ENCODE data around the gene OR51G1.

OR51G1 gene

DNA sequence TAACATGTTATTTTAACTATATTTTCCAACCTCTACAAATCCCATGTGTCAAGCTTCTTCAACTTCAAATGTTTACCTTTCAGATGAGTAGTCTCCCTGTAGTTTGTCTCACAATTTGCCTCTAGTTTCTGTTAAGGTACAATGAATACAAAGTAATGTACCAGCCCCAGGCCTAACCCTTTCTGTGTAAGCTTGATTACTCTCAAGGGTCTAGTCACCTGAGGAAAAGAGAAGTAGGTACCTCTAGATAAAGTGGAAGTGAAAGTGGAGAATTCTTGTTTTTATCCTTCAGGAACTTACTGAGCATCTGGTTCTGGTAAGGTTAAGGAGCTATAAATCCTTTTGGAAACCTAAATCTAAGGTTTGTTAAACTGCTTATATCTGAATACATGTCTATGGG is 20.7 kb downstream of the OR51G1 start, which contains the start of gene OR51A7:
OR51A7 (plus strand) TSS at position 300 of the 400 bp plus-strand sequence. CDS start 3,587 bp downstream, outside the sequence.
- TF ChIP-seq, protein P1, sequence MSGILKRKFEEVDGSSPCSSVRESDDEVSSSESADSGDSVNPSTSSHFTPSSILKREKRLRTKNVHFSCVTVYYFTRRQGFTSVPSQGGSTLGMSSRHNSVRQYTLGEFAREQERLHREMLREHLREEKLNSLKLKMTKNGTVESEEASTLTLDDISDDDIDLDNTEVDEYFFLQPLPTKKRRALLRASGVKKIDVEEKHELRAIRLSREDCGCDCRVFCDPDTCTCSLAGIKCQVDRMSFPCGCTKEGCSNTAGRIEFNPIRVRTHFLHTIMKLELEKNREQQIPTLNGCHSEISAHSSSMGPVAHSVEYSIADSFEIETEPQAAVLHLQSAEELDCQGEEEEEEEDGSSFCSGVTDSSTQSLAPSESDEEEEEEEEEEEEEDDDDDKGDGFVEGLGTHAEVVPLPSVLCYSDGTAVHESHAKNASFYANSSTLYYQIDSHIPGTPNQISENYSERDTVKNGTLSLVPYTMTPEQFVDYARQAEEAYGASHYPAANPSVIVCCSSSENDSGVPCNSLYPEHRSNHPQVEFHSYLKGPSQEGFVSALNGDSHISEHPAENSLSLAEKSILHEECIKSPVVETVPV (CRISPR knock-in tag; IDR thresholded peaks at IDR 0.05) = no peak
- TF ChIP-seq ESRRG (CRISPR knock-in tag; IDR thresholded peaks at IDR 0.05) (no peak), PPARA (CRISPR knock-in tag; IDR thresholded peaks at IDR 0.05; ENCODE audit: borderline replicate concordance) (no peak), ZFP3 (CRISPR knock-in tag; IDR thresholded peaks at IDR 0.05) (no peak), TCF4 (CRISPR knock-in tag; IDR thresholded peaks at IDR 0.05; ENCODE audit: borderline replicate concordance) (no peak), CSDC2 (CRISPR knock-in tag; IDR thresholded peaks at IDR 0.05) (no peak), ZNF565 (CRISPR knock-in tag; conservative IDR thresholded peaks at IDR 0.05; ENCODE audit: low read depth) (no peak), ISL1 (CRISPR knock-in tag; IDR thresholded peaks at IDR 0.05) (no peak), SNAI2 (CRISPR knock-in tag; IDR thresholded peaks at IDR 0.05) (no peak), RARB (CRISPR knock-in tag; IDR thresholded peaks at IDR 0.05) (no peak), ZNF70 (CRISPR knock-in tag; IDR thresholded peaks at IDR 0.05) (no peak), ZFP30 (CRISPR knock-in tag; IDR thresholded peaks at IDR 0.05) (no peak), ZC3H10 (CRISPR knock-in tag; IDR thresholded peaks at IDR 0.05) (no peak), TOX (CRISPR knock-in tag; IDR thresholded peaks at IDR 0.05; ENCODE audit: borderline replicate concordance) (no peak)
- TF ChIP-seq, protein P2, sequence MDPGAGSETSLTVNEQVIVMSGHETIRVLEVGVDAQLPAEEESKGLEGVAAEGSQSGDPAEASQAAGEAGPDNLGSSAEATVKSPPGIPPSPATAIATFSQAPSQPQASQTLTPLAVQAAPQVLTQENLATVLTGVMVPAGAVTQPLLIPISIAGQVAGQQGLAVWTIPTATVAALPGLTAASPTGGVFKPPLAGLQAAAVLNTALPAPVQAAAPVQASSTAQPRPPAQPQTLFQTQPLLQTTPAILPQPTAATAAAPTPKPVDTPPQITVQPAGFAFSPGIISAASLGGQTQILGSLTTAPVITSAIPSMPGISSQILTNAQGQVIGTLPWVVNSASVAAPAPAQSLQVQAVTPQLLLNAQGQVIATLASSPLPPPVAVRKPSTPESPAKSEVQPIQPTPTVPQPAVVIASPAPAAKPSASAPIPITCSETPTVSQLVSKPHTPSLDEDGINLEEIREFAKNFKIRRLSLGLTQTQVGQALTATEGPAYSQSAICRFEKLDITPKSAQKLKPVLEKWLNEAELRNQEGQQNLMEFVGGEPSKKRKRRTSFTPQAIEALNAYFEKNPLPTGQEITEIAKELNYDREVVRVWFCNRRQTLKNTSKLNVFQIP (CRISPR knock-in tag; IDR thresholded peaks at IDR 0.05; ENCODE audit: borderline replicate concordance, low read depth) = no peak
- TF ChIP-seq, protein P3, sequence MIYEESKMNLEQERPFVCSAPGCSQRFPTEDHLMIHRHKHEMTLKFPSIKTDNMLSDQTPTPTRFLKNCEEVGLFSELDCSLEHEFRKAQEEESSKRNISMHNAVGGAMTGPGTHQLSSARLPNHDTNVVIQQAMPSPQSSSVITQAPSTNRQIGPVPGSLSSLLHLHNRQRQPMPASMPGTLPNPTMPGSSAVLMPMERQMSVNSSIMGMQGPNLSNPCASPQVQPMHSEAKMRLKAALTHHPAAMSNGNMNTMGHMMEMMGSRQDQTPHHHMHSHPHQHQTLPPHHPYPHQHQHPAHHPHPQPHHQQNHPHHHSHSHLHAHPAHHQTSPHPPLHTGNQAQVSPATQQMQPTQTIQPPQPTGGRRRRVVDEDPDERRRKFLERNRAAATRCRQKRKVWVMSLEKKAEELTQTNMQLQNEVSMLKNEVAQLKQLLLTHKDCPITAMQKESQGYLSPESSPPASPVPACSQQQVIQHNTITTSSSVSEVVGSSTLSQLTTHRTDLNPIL (CRISPR knock-in tag; IDR thresholded peaks at IDR 0.05; ENCODE audit: low read depth) = no peak
- TF ChIP-seq, protein P4, sequence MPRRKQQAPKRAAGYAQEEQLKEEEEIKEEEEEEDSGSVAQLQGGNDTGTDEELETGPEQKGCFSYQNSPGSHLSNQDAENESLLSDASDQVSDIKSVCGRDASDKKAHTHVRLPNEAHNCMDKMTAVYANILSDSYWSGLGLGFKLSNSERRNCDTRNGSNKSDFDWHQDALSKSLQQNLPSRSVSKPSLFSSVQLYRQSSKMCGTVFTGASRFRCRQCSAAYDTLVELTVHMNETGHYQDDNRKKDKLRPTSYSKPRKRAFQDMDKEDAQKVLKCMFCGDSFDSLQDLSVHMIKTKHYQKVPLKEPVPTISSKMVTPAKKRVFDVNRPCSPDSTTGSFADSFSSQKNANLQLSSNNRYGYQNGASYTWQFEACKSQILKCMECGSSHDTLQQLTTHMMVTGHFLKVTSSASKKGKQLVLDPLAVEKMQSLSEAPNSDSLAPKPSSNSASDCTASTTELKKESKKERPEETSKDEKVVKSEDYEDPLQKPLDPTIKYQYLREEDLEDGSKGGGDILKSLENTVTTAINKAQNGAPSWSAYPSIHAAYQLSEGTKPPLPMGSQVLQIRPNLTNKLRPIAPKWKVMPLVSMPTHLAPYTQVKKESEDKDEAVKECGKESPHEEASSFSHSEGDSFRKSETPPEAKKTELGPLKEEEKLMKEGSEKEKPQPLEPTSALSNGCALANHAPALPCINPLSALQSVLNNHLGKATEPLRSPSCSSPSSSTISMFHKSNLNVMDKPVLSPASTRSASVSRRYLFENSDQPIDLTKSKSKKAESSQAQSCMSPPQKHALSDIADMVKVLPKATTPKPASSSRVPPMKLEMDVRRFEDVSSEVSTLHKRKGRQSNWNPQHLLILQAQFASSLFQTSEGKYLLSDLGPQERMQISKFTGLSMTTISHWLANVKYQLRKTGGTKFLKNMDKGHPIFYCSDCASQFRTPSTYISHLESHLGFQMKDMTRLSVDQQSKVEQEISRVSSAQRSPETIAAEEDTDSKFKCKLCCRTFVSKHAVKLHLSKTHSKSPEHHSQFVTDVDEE (CRISPR knock-in tag; IDR thresholded peaks at IDR 0.05) = no peak
- ATAC-seq = no peak

DNA sequence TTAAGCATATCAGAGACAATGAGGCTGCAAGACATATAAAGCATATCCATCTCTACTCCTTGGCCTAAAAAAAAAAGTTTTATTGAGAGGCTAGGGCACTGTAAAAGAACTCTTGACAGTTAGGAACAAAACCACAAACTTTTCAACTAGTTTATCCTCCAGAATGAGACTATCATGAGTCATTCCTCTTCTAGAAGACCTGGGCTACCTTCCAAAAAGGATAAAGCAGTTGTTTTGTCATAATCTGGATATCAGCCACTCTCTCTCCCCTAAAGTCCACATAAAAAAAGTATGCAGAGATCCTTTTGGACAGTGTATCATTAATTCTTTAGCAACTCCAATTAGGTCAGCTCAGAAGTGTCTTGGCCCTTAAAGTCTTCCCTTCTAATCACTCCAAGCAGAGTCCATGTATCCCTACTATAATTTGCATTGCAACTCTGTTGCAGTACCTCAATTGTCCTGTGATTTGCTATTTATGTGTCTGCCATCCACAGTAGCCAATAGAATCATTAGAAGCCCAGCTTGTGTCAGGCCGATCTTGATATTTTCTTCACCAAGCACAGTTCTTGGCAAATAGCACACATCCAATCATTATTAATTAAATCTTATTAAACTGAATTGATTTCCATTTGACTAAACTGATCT is 32.0 kb downstream of the OR51G1 start:
- ATAC-seq = peak; percentile 63
- TF ChIP-seq, protein P2 (CRISPR knock-in tag; IDR thresholded peaks at IDR 0.05; ENCODE audit: borderline replicate concordance, low read depth) = no peak
- TF ChIP-seq BACH2 (CRISPR knock-in tag; IDR thresholded peaks at IDR 0.05; ENCODE audit: borderline replicate concordance) (no peak), ZNF8 (CRISPR knock-in tag; IDR thresholded peaks at IDR 0.05) (no peak), CSDC2 (CRISPR knock-in tag; IDR thresholded peaks at IDR 0.05) (no peak), OSR1 (CRISPR knock-in tag; IDR thresholded peaks at IDR 0.05) (no peak), ZFP30 (CRISPR knock-in tag; IDR thresholded peaks at IDR 0.05) (no peak), TCF4 (CRISPR knock-in tag; IDR thresholded peaks at IDR 0.05; ENCODE audit: borderline replicate concordance) (no peak), ZC3H10 (CRISPR knock-in tag; IDR thresholded peaks at IDR 0.05) (no peak), PPARA (CRISPR knock-in tag; IDR thresholded peaks at IDR 0.05; ENCODE audit: borderline replicate concordance) (no peak), ISL1 (CRISPR knock-in tag; IDR thresholded peaks at IDR 0.05) (no peak), RARB (CRISPR knock-in tag; IDR thresholded peaks at IDR 0.05) (no peak), ZFP3 (CRISPR knock-in tag; IDR thresholded peaks at IDR 0.05) (no peak), TOX (CRISPR knock-in tag; IDR thresholded peaks at IDR 0.05; ENCODE audit: borderline replicate concordance) (no peak), ZNF565 (CRISPR knock-in tag; conservative IDR thresholded peaks at IDR 0.05; ENCODE audit: low read depth) (no peak), SNAI2 (CRISPR knock-in tag; IDR thresholded peaks at IDR 0.05) (no peak), GLIS3 (CRISPR knock-in tag; IDR thresholded peaks at IDR 0.05) (no peak)
- TF ChIP-seq, protein P1 (CRISPR knock-in tag; IDR thresholded peaks at IDR 0.05) = no peak
- TF ChIP-seq, protein P4 (CRISPR knock-in tag; IDR thresholded peaks at IDR 0.05) = no peak
- TF ChIP-seq, protein P3 (CRISPR knock-in tag; IDR thresholded peaks at IDR 0.05; ENCODE audit: low read depth) = no peak
